DMS153 (cell line): Measurements from ENCODE around the gene PEX10.

Source experiments
- DNase-seq: peaks from one replicate; lab custom pipeline; 2025; lab: John Stamatoyannopoulos, UW

PEX10 gene

DNA sequence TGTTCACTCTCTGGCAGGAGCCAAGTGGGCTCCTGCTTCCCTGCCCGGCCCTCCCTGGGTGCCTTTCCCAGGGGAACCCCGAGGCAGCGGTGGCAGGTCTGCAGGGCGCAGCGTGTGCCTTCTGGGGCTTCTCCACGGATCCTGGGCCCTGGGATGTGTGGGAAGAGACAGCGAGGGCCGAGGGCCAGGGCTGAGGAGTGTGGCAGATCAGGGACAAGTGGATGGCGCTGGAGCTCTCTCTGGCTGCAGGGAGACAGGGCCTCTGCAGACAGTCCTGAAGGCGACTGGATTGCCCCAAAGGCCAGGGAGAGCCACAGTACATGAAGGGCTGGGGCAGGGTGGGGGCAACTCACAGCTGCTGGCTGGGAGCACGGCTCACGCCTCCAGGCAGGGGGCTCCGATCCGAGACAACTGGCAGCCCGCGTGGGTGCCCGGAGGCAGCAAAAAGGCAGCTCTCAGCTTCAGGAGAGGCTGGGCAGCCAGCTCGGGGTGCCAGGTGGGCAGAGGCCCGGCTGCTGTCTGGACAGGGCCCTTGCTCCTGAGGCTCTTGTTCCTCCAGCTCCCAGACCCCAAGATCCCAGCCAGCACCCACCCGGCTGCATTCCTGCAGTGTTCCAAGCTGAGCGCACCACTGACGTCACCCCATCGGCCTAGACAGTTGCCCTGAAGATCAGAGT, 37.0 kb downstream of the PEX10 start:
- DNase-seq, result no peak

DNA sequence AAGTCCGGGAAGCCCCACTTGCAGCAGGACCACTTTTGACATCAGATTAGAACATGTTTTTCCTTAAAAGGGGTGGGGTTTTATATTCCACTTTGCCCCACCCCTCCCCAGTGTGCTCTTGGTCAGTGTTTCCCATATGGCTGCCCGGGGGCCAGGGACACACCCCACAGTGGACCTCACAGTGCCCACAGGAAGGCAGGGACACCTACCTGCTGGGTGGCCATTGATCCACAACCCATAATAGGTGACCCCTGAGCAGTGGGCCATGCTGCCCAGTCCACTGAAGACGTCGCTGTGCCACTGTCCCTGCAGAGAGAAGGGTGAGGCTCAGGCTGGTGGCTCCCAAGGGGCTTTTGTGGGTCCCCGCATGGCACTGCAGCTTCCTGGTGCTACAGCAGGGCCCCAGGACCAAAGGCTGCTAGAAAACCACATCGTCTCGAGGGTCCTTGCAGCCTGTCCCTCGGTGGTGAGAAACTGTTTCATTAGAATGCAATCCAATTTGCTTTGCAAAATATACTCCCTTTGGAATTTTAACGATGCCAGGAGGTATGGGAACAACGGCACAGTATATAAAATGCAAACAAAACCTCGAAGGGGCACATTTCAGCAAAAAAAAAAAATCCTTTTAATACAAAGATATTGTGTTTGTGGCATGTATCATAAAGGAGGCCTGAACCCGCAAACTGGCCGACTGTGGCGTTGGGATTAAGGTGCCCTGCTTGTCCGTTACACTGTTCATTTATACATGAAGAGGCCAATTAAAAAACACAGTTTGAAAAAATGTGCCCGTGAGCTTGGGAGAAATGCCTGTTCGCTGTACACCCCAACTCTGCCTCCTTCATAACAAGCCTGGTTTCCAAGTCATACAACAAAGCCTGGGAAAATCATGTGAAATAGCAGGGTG, 37.9 kb downstream of the PEX10 start:
- DNase-seq, result no peak

DNA sequence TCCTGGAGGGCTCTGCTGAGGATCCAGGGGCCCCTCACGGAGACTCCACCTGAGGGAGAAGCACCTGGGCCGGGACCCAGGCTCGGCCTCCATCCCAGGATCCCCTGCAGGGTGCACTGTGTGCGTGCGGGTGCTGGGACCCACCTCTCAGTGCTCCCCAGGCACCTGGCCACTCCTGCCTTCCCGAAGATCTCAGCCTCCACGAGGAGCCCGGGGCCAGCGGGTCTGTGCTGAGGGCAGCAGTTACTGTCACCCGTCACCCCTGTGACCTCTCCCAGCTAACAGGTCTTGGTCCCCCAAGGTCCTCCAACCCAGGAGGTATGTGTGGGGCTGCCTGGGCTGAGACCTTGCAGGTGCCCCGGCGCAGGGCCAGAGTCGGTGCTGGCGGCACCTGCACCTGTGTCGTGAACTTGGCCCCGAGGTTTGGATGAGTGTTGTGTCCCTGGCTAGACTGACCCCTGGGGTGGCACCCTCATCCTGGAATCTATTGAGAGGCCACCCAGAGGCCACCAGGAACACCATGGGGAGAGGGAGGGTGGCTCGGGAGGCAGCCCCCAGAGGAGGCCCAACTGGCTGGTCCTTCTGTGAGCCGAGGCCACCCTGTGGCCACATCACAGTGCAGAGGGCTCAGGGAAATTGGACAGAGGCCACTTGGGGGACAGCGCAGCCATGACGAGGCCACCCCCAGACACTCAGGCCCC, 38.7 kb downstream of the PEX10 start:
- no peak for DNase-seq

DNA sequence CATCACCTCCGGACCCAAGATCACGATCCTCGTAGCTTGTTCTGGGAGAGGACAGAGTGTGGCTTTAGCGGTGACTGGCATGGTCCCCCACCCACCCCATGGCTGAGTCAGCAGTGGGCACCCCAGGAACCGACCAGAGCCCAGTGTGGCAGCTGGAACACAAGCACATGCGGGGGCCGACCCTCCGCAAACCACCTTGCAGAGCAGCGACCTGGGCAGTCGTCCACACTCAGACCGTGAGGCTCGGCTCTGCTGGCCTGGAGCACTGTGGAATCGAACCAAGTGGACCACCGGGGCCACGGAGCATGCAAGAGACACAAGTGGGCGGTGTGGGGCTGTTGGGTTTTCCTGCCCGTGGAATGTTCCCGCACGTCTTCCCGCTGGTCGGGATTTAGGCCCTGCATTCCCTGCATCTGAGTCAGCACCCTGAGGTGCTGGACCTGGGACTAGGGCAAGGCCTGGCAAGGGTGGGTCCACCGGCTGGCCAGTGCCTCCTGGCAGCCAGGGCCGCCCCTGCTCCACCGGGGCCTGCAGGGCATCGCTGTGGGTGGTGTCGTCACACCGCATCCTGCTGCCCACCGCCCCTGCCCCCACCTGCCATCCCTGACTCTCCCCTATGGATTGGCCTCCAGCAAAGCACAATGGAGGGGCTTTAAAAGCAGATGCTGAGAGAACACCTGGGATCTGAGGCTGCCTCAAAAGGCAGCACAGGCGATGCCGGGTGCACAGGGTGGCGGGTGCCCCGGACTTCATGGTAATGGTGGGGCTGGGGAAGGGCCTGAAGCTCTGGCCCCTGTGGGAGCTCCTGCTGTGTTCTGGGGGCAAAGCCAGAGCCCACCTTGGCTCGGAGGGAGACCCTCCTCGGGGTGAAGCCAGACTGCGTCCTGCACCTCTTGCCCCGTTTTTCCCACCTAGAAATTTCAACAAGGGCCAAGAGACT, 39.5 kb downstream of the PEX10 start:
- no peak for DNase-seq

DNA sequence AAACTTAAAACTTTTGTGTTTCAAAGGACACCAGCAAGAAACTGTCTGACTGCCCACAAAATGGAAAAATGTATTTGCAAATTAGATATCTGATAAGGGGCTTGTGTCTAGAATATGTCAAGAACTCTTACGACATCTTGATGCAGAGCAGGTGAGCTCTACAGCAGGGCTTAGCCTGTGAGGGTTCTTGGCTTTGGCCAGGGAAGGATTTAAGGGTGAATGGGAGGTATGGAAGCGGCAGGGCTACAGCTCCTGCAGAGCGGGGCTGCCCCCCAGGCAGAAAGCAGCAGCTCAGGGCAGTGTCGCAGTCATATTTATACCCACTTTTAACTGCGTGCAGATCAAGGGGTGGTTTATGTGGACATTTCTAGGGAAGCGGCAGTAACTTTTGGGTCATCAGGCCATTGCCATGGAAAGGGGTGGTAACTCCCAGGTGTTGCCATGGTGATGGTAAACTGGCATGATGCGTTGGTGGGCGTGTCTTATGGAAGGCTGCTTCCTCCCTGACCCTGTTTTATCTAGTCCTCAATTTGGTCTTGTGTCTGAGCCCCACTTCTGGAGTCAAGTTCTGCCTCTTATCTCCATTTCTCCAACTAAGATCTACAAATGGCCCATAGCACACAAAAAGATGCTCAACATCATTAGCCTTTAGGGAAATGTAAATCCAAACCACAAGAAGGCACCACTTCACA, 44.2 kb downstream of the PEX10 start:
- DNase-seq, result no peak

DNA sequence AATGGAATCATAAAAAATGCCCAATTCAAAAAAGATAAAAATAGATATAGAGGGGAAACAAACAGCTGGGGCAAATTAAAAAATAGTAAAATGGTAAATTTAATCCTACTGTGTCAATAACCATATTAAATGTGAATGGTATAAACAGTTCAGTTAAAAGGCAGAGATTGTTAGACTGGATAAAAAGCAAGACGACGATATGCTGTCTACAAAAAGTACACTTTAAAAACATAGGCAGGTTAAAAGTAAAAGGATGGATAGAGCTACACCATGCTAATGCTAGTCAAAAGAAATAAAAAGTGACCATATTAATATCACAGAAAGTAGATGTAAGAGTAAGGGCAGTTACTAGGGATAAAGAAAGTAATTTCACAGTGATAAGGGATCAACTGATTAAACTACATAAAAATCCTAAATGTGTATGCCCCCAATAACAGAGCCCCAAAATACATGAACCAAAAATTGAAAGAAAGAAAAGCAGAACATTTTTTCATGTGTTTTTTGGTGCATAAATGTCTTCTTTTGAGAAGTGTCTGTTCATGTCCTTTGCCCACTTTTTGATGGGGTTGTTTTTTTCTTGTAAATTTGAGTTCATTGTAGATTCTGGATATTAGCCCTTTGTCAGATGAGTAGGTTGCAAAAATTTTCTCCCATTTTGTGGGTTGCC, 48.4 kb downstream of the PEX10 start:
- DNase-seq, result no peak

DNA sequence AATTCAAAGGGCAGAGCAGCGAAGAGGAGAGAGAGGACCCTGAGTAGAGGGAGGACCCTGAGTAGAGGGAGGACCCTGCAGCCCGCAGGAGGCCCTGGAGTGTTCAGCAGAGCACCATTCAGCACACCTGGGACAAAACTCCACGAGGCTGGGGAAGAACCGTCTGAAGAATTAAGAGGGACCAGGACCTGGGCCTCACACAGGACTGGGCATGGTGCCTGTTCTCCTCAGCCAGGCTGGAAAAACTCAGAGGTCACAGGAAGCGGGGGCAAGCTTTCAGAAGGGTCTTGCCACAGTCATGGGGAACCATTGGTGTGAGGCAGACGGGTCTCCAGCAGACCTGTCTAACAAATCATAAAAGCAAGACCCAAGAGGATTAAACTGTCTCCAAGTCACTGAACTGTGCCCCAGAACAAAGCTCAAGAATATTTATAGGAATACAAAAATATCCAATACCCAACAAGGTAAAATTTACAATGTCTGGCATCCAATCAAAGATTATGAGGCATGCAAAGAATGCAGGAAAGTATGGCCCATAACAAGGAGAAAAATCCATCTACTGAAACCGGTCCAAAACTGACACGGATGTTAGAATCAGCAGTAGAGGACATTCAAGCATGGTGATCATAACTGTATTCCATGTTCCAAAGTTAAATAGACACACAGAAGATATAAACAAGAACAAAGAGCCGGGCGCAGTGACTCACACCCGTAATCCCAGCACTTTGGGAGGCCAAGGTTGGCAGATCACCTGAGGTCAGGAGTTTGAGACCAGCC, 51.6 kb downstream of the PEX10 start:
- no peak for DNase-seq

DNA sequence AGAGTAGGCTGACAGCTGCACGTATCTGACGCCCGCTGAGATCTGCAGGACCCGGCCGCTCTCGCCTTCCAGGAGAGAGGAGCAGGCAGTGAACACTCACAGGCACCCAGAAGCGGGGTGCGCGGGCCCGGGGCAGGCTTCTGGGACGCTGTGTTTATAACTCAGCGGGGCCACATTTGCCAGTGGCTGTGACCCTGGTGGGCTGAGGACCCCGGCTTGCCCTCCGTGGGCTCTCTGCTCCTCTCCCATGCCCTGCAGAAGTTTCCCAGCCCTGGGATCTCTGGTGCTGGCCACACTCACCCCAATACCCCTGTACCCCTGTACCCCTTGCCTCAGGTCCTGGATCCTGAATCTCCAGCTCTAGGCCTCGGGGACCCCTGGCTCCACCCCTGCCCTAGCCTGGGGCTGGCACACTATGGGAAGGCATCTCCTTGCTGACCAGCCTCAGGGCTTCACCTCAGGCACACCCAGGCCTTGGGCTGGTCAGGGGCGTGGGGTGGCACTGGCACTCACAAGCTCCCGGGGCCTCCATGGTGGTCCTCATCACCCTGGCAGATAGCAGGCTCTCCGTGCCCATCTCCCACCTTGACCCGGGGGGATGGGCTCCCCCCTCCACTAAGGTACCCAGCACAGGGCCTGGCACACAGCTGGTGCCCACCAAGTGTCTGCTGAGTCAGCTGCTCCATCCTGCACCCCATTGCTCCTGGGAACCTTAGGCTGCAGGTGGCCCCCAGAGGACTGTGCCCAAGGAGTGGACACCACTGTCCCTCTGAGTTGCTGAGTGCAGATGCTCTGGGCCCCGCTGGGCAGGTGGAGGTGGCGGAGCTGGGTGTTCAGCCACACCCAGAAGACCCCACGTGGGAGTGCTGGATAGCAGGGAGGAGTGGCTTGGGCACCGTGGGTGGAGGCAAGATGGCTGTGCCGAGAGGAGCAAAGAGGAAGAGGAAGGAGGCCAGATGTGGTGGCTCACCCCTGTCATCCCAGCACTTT, 53.4 kb downstream of the PEX10 start:
- DNase-seq, result no peak

DNA sequence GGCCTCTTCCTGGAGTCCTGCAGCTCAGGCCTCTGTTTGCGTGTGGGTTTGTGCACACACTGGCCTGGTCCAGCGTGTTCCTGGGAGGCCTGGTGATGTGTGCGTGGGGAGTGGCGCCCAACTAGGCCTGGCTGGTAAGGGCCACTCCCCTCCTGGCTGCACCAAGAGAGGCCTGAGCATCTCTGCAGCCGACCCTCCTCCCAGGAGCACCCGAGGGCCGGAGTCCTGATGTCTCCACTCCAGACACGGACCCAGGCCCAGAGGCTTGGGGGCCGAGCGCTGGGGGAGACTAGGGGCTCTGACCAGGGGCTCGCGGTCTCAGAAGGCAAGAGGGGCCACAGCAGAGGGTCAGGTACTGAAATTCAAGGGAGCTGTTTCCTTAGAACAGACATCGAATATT, 54.3 kb downstream of the PEX10 start:
- DNase-seq, result no peak

DNA sequence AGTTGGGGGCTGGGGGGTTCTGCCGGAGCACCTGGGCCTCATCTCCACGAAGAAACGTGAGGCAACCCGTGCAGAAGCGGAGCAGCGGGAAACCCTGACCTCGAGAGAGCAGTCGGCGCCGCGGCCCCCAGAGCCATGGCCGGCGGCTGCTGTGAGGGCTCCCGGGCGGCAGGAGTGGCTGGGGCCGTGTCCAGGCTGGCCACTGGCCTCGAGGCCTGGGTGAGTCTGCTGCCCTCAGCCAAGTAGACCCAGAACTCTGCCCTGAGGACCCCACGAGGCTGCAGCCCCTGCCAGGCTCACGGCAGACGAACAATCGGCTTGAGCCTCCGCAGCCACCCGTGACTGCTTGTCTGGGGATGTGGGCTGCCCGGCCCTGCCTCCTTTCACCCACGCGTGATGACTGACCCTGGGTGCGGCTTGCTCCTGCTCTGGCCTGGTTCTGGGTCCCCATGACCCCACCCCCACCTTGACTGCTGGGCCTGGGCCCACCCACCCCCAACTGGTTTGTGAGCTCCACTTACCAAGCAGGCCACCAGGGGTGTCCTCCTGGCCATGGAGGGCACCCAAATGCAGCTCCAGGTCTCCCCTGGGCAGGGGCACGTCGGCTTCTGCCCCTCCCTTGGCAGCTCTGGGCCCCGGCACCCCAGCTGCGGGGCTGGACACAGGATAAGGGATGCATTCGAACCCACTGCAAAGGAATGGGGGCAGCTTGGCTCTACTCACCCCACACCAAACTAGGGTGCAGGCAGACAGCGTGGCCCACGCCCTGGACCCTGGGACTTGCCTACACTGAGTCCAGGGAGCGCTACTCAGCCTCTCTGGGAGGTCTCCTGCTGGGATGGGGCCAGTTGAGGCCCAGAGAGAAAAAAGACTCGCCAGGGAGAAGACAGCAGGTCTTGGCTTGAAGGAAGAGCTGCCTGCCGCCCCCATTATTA, 55.2 kb downstream of the PEX10 start:
- DNase-seq, result no peak

DNA sequence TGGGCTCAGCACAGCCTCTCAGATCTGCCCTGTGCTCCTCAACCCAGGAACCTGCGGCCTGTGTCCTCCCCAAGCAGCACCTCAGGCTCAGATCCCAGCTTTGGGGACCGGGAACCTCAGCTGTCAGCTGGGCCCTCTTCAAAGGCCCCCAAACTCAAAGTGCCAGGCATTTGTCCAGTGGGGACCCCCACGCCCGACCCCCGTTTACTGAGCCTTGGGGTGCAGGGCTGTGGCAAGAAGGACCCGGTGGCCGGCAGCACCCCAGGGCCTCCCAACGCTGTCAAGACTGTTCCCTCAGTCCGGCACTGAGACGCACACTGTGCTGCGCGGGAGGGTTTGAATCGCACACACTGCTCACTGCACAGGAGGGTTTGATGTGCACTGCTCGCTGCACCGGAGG, 56.0 kb downstream of the PEX10 start:
- no peak for DNase-seq

DNA sequence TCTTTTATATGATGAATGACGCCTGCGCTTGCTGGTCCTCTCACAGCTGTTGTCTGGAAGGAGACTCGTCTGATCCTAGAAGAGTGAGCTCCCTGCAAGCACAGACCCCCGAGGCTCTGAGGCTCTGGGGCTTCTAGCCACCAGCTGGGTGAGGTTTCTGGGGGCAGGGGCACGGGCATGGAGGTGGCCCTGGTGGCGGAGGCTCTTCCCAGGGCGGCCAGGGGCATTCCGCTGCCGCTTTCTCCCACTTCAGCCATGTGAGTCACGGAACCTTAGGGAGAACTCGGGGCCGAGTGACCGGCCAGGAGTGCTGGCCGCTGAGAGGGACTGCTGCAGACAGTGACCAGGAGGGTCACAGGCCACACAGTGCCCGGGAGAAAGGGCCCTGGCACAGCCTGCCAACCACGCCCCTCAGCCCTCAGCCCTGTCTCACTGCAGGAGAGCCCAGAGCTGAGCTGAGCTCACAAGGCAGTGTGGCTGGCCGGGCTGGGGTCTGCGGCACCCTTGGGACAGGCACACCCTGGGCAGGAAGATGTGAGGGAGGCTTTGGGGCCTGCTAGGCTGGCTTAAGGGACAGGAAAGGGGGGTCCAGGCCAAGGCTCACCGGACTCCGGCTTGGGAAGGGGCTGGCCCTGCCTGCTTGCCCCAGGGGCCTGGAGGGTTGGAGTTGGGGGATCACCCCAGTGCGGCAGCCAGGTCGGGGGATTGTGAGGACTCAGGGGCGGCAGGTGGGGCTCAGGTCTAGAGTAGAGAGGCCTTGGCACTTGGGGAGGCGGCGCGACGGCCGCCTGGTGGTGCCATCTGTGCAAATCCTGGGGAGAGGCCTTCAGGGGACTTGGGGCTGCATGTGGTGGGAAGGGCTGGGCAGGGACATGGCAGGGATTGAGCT, 56.7 kb downstream of the PEX10 start:
- no peak for DNase-seq

DNA sequence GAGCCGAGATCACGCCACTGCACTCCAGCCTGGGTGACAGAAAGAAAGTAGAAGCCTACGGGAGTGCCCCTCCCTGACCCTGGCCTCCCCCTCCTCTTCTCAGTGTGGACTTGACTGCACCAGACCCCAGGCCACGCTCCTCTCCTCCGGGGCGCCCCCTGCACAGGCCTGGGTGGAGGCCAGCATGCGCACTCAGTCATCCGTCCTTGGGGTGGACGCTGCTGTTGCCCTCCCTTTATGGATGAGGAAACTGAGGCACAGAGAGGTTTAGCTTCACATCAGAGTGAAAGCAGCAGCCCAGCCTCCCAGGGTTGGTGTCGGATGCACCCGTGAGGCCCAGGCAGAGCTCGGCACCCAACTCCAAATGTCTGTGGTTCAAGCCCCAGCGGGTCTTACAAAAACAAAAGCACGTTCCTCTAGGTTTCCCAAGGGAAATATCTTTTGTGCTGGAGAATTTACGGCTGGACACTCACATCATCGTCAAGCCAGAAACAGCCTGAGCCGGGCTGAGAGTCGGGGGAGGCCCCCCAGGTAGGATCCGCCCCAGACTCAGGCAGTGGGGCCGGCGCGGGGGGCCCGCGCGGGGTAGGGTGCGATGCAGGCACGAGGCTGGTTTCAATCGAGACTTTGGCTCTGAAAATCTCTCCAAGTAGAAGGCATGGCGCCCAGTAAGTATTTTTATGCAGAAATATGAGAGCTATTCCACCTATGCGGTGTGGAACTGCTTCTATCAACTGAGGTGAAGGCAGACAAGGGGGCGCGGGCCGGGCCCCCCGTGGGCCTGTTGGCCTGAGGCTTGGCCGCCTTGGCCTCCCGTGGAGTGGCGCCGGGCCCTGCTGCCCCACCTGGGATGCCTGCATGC, 57.6 kb downstream of the PEX10 start:
- DNase-seq, result no peak
